Anterior cingulate cortex (tissue), 58 donors: ENCODE measurements around the gene C8A.

Source experiments
- DNase-seq, 58 donors: peaks; one replicate each; lab custom pipeline; 2025; lab: John Stamatoyannopoulos, UW

The C8A gene

DNA sequence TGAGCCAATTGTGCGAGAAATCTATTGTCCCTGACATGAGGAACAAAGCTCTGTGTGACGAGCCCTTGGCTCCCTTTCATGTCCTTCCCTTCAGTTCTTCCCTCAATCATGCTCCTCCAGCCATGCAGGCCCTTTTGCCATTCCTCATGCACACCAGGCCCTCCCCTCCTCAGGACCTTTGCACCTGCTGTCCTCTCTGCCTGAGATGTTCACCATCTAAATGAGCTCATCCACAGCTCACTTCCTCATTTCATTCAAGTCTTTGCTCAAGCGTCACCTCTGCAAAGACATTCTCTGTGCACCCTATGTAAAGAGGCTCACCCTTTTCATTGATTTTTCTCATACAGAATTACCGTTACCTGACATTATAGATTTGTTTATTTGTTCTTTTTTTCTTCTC lies 67.5 kb downstream of the C8A start:
- DNase-seq = no peak

DNA sequence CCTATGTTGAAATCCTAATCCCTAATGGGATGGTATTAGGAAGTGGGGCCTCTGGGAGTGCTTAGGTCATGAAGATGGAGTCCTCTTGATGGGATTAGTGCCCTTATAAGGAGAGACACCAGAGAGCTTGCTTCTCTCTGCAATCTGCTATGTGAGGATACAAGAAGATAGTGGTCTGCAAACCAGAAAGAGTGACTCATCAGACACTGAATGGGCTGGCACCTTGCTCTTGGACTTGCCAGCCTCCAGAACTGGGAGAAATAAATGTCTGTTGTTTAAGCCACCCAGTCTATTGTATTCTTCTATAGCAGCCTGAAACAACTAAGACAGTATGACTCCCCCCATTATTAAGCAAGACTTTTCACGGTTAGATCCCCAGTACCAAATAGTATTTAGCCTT lies 67.9 kb downstream of the C8A start:
- no peak for DNase-seq

DNA sequence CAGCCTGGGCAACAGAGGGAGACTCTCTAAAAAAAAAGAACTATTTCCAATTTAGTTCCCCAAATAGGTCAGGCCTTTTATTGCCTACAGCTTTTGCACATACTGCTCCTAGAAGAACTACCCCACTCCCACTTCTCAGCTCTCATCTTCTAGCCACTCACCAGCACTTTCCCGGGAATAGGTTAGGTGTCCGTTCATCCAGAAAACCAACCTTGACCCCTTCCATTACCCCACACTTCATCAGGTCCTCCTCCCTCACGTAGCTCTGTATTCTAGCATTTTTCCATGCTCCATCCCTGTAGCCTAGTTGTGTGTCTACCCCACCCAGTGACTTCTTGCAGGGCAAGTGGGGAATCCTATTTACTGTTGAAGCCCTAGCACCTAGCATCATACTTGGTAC lies 68.6 kb downstream of the C8A start:
- no peak for DNase-seq

DNA sequence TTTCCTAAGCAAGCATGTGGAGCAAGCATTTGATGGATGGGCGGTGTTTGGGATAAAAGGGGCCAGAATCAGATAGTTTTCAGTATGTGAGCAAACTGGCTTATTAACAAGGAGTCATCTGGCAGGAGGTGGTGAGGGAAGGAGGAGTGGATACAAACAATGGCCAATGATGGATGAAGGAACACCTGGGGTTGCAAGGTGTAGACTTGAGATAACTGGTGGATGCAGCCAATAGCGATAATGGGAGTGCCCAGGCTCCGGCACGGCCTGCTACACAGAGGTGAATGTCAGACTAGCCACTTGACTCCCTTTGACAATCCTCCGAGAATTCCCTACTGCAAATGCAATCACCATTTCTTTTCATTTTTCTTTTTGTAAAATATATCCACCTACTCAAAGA lies 69.5 kb downstream of the C8A start:
- DNase-seq = no peak

DNA sequence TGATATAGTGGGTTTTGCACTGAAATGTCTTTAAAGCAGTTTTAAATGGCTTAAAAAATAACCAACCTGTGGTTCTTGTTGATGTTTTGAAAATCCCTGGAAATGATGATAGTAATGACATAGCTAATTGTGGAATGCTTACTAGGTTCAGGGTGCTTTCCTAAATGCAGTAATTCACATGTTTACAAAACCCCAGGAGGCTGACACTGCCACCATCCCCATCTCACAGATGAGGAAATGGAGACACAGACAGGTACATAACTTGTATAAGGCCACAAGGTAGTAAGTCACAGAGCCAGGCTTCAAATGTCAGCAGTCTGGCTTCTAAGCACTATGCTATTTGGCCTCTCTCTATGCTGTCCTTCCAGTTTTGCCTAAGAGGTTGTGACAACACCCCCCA lies 70.6 kb downstream of the C8A start:
- DNase-seq = no peak

DNA sequence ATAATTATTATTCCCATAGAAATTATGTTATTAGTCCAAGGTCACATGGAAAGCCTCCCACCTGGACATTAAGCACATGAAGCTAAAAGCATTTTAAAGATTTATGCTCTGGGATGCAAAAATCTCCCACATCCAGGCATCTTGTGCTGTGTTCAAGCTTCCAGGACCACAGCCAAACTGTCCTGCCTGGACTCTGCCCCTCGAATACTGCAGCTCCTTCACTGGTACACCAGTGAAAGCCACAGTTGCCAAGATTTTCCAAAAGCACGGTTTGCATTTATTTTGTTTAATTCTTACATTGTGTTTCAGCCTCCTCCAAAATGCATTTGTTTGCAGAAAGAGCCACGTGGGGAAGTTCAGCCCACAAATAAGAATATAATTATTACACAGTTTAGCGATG lies 72.6 kb downstream of the C8A start:
- DNase-seq = no peak

DNA sequence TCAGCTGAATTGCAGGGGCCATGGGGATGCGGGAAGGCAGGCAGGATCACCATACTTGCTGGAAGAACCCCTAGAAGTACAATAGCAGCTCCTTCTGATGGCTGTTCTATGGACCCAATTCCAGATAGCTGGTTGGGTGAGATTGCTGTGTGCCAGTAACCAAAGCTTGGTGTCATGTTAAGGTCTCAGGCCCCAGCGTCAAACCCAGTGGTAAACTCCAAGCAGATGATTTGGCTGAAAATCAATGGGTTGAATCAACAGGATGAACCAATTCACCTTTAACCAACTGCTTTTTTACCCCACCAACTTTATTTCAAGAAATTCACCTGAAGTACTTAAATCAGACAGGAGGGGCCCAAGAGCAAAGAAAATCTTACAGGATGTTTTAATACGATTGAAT lies 73.4 kb downstream of the C8A start:
- no peak for DNase-seq

DNA sequence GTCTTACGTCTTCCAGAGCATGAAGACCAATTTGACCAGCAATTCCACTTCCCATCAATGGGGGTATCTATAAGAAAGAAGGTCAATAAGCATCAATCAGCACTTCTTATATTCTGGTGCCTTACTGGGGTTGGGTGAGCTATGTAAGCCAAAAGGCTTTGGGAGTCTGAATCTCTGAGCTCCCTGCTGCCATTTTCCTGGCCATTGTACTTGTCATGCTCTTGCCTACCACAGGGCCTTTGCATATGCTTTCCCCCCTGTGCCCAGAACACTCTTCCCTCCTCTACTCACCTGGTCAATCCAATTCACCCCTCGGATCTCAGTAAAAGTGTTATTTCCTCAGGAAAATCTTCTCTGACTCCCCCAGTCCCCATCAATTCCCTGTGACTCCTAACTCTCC lies 74.9 kb downstream of the C8A start:
- no peak for DNase-seq

DNA sequence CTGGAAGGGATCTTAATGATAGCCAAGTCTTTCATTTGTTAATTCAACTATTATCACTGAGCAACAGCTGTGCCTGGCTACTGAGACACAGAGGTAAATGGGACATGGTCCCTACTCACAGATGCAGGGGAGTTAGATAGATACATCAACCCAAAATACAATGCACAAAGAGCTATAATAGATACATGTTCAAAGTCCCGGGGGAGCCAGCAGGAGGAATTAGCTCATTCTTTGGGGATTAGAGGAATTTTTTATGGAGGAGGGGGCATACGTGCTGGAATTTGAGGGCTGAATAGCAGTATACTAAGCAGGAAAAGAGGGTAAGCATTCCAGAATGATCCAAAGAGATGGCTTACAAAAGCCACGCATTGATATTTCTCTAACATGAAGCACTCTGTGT lies 76.6 kb downstream of the C8A start:
- DNase-seq = no peak

DNA sequence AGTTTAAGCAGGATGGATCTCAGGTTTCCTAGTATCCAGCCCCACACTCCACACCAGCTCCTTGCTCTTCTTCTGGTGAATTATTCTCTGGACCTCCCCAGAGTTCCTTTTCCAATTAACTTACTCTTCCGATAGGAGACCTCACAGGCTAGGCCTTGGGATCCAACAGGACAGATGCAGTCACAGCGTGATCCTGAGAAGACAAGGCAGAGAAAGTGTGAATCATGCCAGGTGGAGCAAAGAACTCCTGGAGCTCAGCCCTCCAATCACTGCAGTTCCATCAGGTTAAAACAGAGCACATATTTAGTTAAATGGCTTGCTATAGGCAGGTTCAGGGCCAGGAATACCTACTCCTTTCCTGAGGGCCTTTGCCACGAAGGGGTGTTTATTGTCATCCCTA lies 77.1 kb downstream of the C8A start:
- no peak for DNase-seq

DNA sequence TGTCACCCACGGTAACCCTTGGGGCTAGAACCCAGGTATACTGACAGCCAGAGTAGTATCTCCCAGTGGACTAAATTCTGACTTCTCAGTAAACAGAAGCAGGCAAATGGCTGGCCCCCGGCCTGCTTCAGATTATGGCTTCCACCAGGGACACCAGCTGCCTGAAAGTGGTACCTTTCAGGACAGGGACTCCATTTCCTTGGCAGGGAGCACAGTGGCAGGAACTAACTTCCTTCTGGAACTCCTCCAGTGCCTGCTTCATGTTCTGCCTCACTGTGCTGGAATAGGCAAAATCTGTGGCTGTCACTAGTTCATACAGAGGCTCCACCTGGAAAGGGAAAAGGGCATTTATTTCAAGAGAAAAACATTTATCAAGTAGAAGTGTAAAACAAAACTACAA lies 78.6 kb downstream of the C8A start:
- DNase-seq = no peak

DNA sequence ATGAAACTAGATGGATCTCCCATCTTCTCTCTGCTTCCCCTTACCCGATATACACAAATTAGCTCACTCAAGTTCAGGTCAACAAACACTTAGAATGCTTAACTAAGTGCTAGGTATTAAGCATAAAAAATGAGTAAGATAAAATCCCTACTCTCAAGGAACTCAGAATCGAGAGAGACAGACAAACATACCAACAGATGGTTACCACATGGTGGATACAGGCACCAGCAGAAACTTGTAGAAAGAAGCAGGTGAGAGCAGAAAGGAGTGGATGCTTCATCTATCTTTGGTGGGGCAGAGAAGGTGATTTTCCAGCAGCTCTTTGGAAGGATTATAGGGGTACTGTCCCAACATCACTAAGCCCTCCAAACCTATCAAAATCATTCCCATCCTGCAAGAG lies 79.0 kb downstream of the C8A start:
- no peak for DNase-seq

DNA sequence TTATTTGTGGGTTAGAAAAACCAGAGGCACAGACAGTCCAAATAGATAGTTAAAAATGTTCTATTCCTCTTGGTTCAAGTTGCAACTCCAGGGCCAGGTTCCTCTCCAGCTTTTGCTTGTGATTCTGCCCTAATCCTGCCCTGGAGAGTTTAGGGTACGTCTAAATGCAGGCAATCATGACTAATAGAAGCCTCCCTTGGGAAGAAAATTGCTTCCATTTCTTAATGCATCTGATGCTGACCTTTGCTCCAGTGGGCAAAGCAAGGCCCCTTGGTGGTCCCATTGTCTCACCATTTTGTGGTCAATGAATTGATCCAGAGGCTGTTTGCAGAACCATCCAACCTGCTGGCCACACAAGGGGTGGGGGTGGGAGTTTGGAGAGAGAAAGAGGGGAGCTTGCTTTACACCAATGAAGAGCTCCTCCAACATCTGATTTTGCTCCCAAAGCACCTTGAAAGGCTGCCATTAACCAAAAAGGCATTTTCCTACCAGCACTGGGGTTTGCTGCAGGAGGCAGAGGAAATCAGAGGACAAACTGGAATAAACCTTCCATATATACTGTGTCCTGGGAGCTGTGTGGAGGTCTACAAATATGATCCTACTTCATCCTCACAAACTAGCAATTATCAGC lies 79.9 kb downstream of the C8A start:
- DNase-seq = no peak

DNA sequence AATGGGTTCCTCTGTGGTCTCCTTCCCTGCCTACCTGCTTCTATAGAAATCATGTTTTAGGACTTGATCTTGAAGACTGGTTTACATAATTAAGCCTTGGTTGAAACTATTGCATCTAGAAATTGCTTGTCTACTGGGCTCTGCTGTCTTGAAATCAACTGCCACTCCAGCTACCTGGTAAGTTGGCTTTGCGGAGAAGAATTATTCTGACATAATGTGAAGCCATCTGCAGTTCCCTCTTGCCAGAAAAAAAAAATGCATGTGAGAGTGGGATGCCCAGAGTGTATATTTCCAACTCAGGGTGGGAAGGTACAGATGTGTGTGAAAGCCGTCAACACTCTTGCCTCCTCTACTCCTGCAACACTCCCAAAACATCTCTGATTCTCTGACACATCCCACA lies 84.0 kb downstream of the C8A start:
- peak in 1 of 58 donors; percentile 13 for DNase-seq

DNA sequence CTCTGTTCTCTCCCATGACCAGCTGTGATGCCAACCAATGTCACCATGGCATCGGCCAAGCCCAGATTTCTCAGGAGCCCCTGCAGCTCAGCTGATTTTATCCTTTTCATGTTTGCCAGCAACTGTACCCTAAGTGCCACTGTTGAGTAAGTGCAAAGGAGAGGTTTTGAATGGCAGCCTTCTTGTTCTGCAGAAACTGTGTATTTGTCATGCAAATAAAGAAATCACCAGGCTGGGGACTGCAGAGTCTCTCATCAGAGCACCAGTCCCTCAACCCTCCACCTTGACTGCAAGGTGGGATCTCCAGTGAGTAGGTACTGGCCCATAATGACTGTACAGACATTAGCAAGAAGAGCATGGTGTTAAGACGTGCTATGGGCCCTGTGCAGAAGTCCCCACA lies 84.6 kb downstream of the C8A start:
- DNase-seq = no peak

DNA sequence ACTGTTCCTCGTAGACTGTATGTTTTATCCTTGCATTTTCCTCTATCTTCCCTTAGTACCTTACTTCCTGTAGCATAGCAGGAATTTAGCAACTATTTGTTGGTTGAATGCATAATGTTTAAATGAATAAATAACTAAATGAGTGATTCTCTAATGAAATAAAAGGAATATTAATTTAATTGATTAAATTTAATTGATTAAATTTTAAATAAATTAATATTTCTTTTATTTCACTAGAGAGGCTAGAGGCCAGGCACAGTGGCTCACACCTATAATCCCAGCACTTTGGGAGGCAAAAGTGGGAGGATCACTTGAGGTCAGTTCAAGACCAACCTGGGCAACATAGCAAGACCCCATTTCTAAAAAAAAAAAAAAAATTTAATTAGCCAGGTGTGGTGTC lies 85.4 kb downstream of the C8A start:
- DNase-seq = no peak

DNA sequence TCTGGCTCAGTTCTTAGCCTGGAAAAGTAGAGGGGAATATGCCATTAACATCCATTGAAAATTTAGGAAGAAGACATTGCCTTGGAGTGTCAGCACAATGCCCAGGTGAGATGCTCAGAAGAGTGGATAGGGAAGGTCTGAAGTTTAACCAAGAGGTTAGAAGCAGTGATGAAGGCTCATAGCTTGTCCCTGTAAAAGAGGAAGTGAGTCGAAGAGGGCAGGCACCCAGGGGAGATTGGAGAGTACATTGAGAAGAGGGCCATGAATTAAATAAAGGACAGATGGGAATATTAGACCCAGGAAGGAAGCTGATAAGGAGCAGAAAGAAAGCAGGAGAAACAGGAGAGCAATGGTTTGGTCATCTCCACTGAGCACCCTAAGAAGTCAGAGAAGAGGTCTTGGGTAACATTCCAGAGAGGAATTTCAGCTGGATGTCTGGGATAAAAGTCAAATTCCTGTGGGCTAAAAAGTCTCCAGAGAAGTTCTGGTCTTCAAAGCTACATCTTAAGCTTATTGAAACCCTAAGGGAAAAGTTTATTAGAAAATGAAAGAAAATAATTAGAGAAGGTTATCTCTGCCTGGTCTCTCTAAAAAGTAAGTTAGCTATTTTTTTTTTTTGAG lies 93.9 kb downstream of the C8A start:
- DNase-seq = no peak

DNA sequence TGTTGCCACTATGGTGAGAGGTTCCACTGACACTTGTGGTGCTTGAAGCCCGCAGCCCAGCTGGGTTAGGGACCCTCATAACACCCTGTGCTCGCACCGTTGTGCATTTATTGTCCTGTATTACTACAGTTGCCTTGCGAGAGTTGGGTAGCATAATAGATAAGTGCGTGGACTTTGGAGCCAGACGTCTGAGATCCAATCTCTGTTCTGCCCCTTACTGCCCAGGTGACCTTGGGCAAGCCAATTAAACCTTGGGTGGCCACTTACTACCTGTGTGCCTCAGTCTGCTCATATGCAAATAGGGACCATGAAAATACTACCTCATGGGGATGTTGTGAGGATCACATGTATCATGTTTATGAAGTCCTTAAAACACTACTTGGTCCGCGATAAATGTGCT lies 97.9 kb downstream of the C8A start:
- no peak for DNase-seq

DNA sequence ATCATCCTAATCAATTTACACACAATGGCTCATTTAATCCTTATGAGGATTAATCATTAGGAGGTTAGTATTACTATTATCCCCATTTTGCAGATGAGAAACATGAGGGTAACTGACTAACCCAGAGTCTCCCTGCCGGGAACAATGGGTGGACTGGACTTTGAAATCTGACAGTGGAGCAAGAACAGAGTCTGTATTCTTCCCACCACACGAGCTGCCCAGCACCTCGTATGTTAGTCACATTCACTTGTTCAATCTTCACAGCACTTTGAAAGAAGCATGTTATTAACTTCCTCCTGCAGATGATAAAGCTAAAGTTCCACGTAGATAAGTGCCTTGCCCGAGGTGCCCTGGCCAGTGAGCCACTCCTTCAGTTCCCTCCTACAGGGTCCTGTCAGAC lies 98.8 kb downstream of the C8A start:
- no peak for DNase-seq

DNA sequence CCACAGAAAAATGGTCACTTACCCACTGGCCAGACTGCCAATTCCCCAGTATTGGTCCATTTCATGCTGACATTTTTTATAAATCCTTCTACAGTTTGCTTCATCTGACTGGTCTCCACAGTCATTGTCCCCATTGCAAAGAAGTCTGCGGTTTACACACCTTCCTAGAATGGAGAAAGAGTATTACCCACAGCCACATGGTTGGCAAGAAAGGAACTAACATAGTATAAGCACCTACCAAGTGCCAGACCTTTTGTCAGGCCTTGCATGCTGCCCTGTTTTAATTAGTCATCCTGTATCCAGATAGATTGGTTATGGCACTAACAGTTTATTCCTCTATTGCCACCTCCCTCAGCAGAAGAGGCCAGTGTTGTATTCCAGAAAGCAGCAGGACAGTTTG lies 100.1 kb downstream of the C8A start:
- DNase-seq = no peak

DNA sequence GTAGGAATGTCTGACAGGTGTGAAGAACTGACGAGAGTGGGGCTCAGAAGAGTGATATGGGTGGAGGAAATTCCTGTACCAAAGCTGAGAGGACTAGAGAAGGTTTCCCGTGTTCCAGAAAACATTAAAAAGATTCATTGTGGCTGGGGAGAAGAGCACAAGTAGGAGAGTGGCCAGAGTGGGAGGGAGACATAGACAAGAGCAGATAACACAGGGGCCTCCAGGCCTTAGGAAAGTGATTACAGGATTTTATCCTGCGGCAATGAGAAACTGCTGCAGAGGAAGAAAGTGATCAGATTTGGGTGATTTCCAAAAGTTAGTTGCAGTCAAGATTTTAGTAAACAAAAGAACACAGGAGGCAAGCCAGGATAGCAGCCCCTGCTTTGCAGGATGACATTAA lies 103.3 kb downstream of the C8A start:
- no peak for DNase-seq

DNA sequence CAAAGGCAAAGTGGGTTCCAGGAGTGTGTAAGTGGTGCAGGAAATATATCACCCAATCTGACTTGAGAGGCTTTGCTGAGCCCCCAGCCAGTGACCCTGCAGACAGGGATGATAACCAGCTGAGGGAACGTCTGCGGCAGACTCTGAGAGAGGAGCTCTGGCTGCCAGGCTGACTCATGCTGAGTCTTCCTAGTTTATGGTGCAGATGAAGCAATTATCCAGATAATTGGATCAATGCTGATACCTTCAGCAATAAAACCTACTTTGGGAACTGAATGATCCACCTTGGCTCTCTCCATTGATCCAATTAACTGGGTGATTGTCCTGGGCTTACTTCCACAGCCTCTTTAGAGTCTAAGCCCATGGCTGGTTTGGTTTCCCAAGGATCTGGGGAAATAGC lies 103.9 kb downstream of the C8A start:
- DNase-seq = no peak

DNA sequence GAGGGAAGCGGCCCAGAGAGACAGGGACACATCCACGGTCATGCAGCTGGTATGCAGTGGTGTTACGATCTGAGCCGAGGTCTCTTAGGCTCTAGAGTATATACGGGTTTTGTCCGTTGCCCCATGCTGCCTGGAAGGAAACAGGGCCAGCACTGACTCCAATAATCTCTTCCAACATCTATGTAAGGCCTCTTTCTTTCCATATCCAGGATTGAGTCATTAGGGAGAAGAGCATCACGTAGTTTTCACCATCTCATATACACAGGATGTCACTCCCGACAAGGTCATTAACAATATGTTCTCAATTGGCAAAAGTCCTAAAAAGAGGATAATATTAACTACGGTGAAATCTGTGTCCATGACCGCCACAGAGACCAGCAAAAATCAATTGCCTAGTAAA lies 106.8 kb downstream of the C8A start:
- no peak for DNase-seq
